Colonic mucosa (tissue), 4 donors: ENCODE data around the gene SYNDIG1L. TPM values are rescaled to one million over a fixed set of nuclear protein-coding genes. Genes with fewer than 3 reads are reported as not detected.

Experiments
- DNase-seq: peaks from one replicate; pipeline ENCODE4 v3.0.0-alpha.2; 2020
- H3K27ac ChIP-seq: fragments of 200-600 bp; one replicate; pipeline ENCODE4 v1.8.0; 2021
- H3K27me3 ChIP-seq: fragments of 200-600 bp; one replicate; pipeline ENCODE4 v1.8.0; 2021
- H3K36me3 ChIP-seq: fragments of 200-600 bp; one replicate; pipeline ENCODE4 v1.8.0; 2021
- H3K4me1 ChIP-seq: fragments of 200-600 bp; one replicate; pipeline ENCODE4 v1.8.0; 2021; ENCODE audit warnings: mild to moderate bottlenecking
- H3K4me3 ChIP-seq: fragments of 200-600 bp; one replicate; pipeline ENCODE4 v1.8.0; 2021
- H3K9ac ChIP-seq, 2 donors: one replicate each; pipeline ENCODE4 v1.7.0; 2013; ENCODE audit warnings: control low read depth in 2 of 2, low read depth in 2 of 2, low read length in 2 of 2
- H3K9me3 ChIP-seq: fragments of 200-600 bp; one replicate; pipeline ENCODE4 v1.8.0; 2021
- CTCF ChIP-seq: fragments of 200-600 bp; IDR thresholded peaks from one replicate; pipeline ENCODE4 v1.8.0; 2022; ENCODE audit warnings: antibody characterized with exemption, mild to moderate bottlenecking
- intact Hi-C: fragments of 100-400 bp; cut with DNase I; formaldehyde crosslinking; loops from one replicate; pipeline ENCODE4 v1.14.1; 2022
- total RNA-seq, 2 donors: library from RNA; stranded (reverse); fragmentation: NEBNext Ultra II Directional in 1 of 2; extraction: Animal tissue kit (Norgen Biotek cat#: 25700) in 1 of 2; gene quantifications; one replicate each; pipeline ENCODE4 v1.2.1, GENCODE V29; 2021
- donor health status: healthy.
- donor health status: DM: no; HTN: no; CAD: no.
- donor health status: DM: no; HTN: no; CAD: no.

SYNDIG1L gene
- total RNA-seq, 2 donors from 2014 or later = 0.24 TPM; not detected in 1

- intact Hi-C loops = no loop called here
- H3K36me3 ChIP-seq = no peaks in the 10 kb centered on the region
- H3K9ac ChIP-seq = no peak overlapping the region
- H3K27ac ChIP-seq = no peak overlapping the region
- DNase-seq = no peak
- H3K4me1 ChIP-seq = no peaks in the 10 kb centered on the region
- H3K9me3 ChIP-seq = no peaks in the 10 kb centered on the region
- no peak overlapping the region for H3K4me3 ChIP-seq
- no peak for TF ChIP-seq CTCF
- peaks cover 3% of the 10 kb centered on the region for H3K27me3 ChIP-seq
Observed at GRCh38 chr14:74423246-74423645, 2.8 kb downstream of the SYNDIG1L start.

GRCh38 chr14:74421981-74422380, 4.0 kb downstream of the SYNDIG1L start:
- no peak for TF ChIP-seq CTCF
- no peak for DNase-seq
- H3K36me3 ChIP-seq = no peaks in the 10 kb centered on the region

GRCh38 chr14:74419086-74419485, 6.9 kb downstream of the SYNDIG1L start:
- no peak for DNase-seq
- no peaks in the 10 kb centered on the region for H3K27me3 ChIP-seq
- no peak overlapping the region for H3K9ac ChIP-seq
- no peak overlapping the region for H3K27ac ChIP-seq
- no peak for TF ChIP-seq CTCF
- no peak overlapping the region for H3K4me3 ChIP-seq
- H3K4me1 ChIP-seq = no peaks in the 10 kb centered on the region
- intact Hi-C loops = no loop called here
- H3K9me3 ChIP-seq = no peaks in the 10 kb centered on the region
- no peaks in the 10 kb centered on the region for H3K36me3 ChIP-seq

More at GRCh38 chr14:74421981-74422380, 4.0 kb downstream of the SYNDIG1L start:
- no peak overlapping the region for H3K4me3 ChIP-seq
- intact Hi-C loops = no loop called here
- no peak overlapping the region for H3K9ac ChIP-seq
- no peaks in the 10 kb centered on the region for H3K4me1 ChIP-seq
- H3K9me3 ChIP-seq = no peaks in the 10 kb centered on the region
- no peak overlapping the region for H3K27ac ChIP-seq
- H3K27me3 ChIP-seq = peaks cover 3% of the 10 kb centered on the region

- H3K27ac ChIP-seq = no peak overlapping the region
- H3K27me3 ChIP-seq = no peaks in the 10 kb centered on the region
- H3K36me3 ChIP-seq = no peaks in the 10 kb centered on the region
- no peaks in the 10 kb centered on the region for H3K9me3 ChIP-seq
- no peak for TF ChIP-seq CTCF
- H3K4me1 ChIP-seq = no peaks in the 10 kb centered on the region
- no peak overlapping the region for H3K4me3 ChIP-seq
- no peak for DNase-seq
- no peak overlapping the region for H3K9ac ChIP-seq
- intact Hi-C loops = no loop called here
Observed at GRCh38 chr14:74418031-74418430, 8.0 kb downstream of the SYNDIG1L start.

- H3K27ac ChIP-seq = no peak overlapping the region
- H3K27me3 ChIP-seq = no peaks in the 10 kb centered on the region
- DNase-seq = no peak
- no peaks in the 10 kb centered on the region for H3K4me1 ChIP-seq
- H3K9me3 ChIP-seq = no peaks in the 10 kb centered on the region
- TF ChIP-seq CTCF = no peak
- H3K4me3 ChIP-seq = no peak overlapping the region
- H3K9ac ChIP-seq = no peak overlapping the region
- intact Hi-C loops = no loop called here
- no peaks in the 10 kb centered on the region for H3K36me3 ChIP-seq
Observed at GRCh38 chr14:74417611-74418010, 8.4 kb downstream of the SYNDIG1L start.

- intact Hi-C loops = no loop called here
- no peak for TF ChIP-seq CTCF
- H3K27me3 ChIP-seq = no peaks in the 10 kb centered on the region
Observed at GRCh38 chr14:74417201-74417600, 8.8 kb downstream of the SYNDIG1L start.

More at GRCh38 chr14:74417201-74417600, 8.8 kb downstream of the SYNDIG1L start:
- Histone ChIP-seq H3K4me1 (no peaks in the 10 kb centered on the region), H3K9me3 (no peaks in the 10 kb centered on the region), H3K4me3 (no peak overlapping the region), H3K36me3 (no peaks in the 10 kb centered on the region), H3K27ac (no peak overlapping the region), H3K9ac (no peak overlapping the region)
- DNase-seq = no peak
